Activated T-helper 1 cell treated with anti-CD3 and anti-CD28 coated beads, Interleukin-12 subunit alpha, Interleukin-12 subunit beta, Interleukin-2, Interleukin-4 antibody, amounts not matched to agents 30 ng/mL and 10 ng/mL and 1 ng/mL, durations not matched to agents 14 hours and 24 hours and 36 hours (primary cell): Measurements from ENCODE around the gene RETREG2. TPM values are rescaled to one million over a fixed set of nuclear protein-coding genes. Genes with fewer than 3 reads are reported as not detected.

Experiments
- DNase-seq: peaks from one replicate; pipeline ENCODE4 v3.0.0; 2021; ENCODE audit warnings: low spot score
- H3K27ac Mint-ChIP-seq: one replicate; pipeline ENCODE4 v1.8.0; 2021; ENCODE audit warnings: mild to moderate bottlenecking, mixed read lengths
- H3K27me3 Mint-ChIP-seq: one replicate; pipeline ENCODE4 v1.8.0; 2022; ENCODE audit warnings: mild to moderate bottlenecking, moderate library complexity, mixed read lengths; ENCODE audit not compliant: insufficient read depth
- H3K36me3 Mint-ChIP-seq: one replicate; pipeline ENCODE4 v1.8.0; 2021; ENCODE audit warnings: low read depth, mixed read lengths
- H3K4me1 Mint-ChIP-seq: one replicate; pipeline ENCODE4 v1.8.0; 2021; ENCODE audit warnings: low read depth, mixed read lengths
- H3K4me3 Mint-ChIP-seq: one replicate; pipeline ENCODE4 v1.8.0; 2021; ENCODE audit warnings: mild to moderate bottlenecking, moderate library complexity, mixed read lengths
- H3K9me3 Mint-ChIP-seq: one replicate; pipeline ENCODE4 v1.8.0; 2021; ENCODE audit warnings: mixed read lengths
- intact Hi-C: fragments of 100-400 bp; cut with micrococcal nuclease; formaldehyde crosslinking; loops from one replicate; pipeline ENCODE4 v1.15.1; 2024
- total RNA-seq: library from RNA; stranded (reverse); gene quantifications from 2 replicates; pipeline ENCODE4 v1.2.3, GENCODE V29; 2022

Gene RETREG2
- total RNA-seq, 1 donor from 2014 or later, result 61.5 TPM

DNA sequence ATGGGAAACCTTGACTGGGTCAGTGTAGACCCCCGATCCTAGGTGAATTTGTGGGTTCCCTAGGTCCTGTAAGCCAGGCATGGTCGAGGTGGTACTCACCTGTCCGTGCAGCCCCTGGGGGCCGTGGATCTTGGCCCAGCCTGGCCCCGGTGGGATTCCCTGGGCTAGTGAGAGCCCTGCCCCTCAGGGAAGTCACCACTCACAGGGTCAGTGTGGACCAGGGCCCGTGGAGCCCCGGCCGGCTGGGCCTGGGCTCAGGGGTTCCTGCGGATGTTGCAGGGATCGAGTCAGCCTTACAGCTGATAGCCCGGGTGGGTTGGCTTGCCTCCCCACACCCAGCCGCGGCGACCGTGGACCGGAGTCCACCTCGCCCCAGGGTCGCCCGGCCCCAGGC lies 50.8 kb downstream of the RETREG2 start:
- Mint-ChIP-seq H3K36me3 (peaks cover 42% of the 10 kb centered on the region), H3K9me3 (no peaks in the 10 kb centered on the region), H3K27me3 (no peaks in the 10 kb centered on the region), H3K4me3 (peak overlapping the region; percentile 89), H3K27ac (peak overlapping the region; percentile 68), H3K4me1 (peaks cover 42% of the 10 kb centered on the region)
- intact Hi-C loops, result loop anchor here (1.0 to 2.0 kb wide), 11 partner anchors 11 to 570 kb away; partner anchors contain the start of genes ABCB6, BCS1L, DNAJB2 and GLB1L
- DNase-seq, result no peak

DNA sequence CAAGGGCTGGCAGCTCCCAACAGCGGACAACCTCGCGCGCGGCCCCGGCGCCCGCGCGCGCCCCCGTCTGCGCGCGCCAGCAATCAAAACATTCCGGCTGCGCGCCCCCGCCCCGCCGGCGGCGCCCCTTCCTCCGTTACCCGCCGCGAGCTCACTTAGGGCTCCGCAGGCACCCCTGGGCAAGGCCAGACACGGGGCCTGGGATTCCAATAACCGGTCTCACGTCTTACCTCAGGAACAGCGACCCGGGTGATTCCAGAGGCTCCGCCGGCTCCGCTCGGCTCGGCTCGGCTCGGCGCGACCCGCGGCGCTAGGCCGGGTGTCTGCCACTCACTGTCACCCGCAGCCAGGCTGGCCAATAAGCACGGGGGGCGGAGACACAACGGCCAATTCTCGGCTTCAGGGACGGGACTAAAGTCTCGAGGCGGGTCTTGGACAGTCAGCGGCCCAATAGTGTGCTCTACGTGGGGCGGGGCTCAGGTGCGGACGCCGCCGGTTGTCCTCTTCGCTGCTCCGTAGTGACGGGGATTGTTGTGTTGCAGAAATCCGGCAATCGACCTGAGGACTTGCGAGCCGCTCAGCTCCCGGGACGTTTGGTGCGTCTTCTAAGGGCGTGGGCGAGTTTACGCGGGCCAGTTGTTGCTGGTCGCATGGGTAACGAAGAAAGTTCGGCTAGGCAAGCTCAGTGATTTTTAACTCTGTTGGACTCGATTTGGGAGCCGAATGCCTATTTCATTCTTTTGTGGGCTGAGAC lies 51.4 kb downstream of the RETREG2 start, which contains the start of the genes ANKZF1 and ATG9A:
ANKZF1 (plus strand) TSS at position 502 of the 754 bp plus-strand sequence. CDS start 452 bp downstream, outside the sequence.
ATG9A (minus strand) TSS at position 332 of the 754 bp plus-strand sequence. CDS start 1,612 bp downstream, outside the sequence.
- Mint-ChIP-seq H3K9me3 (no peaks in the 10 kb centered on the region), H3K27ac (peak within 1 kb of the TSS; percentile 99), H3K4me1 (peaks cover 47% of the 10 kb centered on the region), H3K27me3 (no peaks in the 10 kb centered on the region), H3K36me3 (peaks cover 42% of the 10 kb centered on the region), H3K4me3 (peak within 1 kb of the TSS; percentile 97)
- intact Hi-C loops, result loop anchor here (1.0 to 2.0 kb wide), 11 partner anchors 11 to 571 kb away; partner anchors contain the start of genes ABCB6, BCS1L, DNAJB2 and GLB1L
- DNase-seq, result peak; percentile 98

DNA sequence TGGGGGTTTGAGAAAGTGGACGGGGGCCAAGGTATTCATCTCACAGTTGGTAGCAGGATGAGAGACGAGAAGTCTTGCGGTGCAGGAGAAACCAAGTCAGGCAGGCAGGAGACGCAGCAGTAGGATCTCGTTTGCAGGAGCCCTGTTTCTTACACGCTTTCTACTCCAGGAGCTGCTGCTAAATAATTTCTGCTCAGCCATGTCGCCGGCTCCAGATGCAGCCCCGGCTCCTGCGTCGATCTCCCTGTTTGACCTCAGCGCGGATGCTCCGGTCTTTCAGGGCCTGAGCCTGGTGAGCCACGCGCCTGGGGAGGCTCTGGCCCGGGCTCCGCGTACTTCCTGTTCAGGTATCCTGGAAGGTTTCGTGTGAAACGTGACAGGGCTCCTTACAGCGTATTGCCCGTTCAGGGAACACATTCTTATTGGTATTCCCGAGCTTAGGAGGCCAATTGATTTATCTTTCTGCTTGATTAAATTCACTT lies 52.0 kb downstream of the RETREG2 start:
- Mint-ChIP-seq H3K36me3 (peaks cover 40% of the 10 kb centered on the region), H3K27ac (peak overlapping the region; percentile 99), H3K4me3 (peak overlapping the region; percentile 97), H3K4me1 (peaks cover 51% of the 10 kb centered on the region), H3K9me3 (no peaks in the 10 kb centered on the region), H3K27me3 (no peaks in the 10 kb centered on the region)
- peak; percentile 46 for DNase-seq
- intact Hi-C loops, result no loop called here

DNA sequence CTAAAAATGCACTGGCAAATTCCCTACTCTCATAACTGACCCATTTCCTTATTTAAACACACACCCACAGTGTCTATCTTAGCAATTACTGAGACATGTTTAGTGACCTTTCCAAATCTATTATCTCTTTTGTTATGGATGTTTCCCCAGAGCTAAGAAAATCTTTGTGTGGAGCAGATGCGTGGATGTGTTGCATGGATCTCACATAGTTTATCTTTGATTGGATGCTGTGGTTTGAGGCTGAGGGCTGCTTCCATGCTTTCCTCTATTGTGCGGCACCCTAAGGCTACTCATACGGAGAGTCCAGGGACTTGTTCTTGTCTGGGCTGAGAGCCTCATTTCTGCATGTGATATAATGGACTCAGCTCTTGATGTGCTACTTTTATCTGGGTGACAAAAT lies 56.3 kb downstream of the RETREG2 start:
- no peak for DNase-seq
- Mint-ChIP-seq H3K36me3 (peaks cover 52% of the 10 kb centered on the region), H3K9me3 (no peaks in the 10 kb centered on the region), H3K27me3 (no peaks in the 10 kb centered on the region), H3K4me1 (peaks cover 39% of the 10 kb centered on the region), H3K4me3 (no peak overlapping the region), H3K27ac (no peak overlapping the region)
- intact Hi-C loops, result no loop called here

Other genes with a start within 250 kb of the RETREG2 start
- not detected in 2 replicates for gene CDK5R2, start 218.6 kb upstream of the RETREG2 start, total RNA-seq
- not detected in 2 replicates for gene FEV, start 193.1 kb upstream of the RETREG2 start, total RNA-seq
- gene CRYBA2, start 184.9 kb upstream of the RETREG2 start, total RNA-seq, result 0.36 TPM in 1 of 2 replicates, not detected in the other
- gene CFAP65, start 136.8 kb upstream of the RETREG2 start, total RNA-seq, result not detected in 2 replicates
- gene IHH, start 117.4 kb upstream of the RETREG2 start, total RNA-seq, result not detected in 2 replicates
- gene NHEJ1, start 17.5 kb upstream of the RETREG2 start, total RNA-seq, result 18.1 and 20.7 TPM in 2 replicates
- 1.8 and 1.9 TPM in 2 replicates for gene SLC23A3, start 8.2 kb upstream of the RETREG2 start, total RNA-seq
- 69.8 and 72.2 TPM in 2 replicates for gene CNPPD1, start 1.4 kb upstream of the RETREG2 start, total RNA-seq
- gene ZFAND2B, start 28.5 kb downstream of the RETREG2 start, total RNA-seq, result 35.0 and 41.3 TPM in 2 replicates
- gene ABCB6, start 40.7 kb downstream of the RETREG2 start, total RNA-seq, result 31.9 and 32.9 TPM in 2 replicates
- 55.3 and 57.0 TPM in 2 replicates for gene ATG9A, start 51.4 kb downstream of the RETREG2 start, total RNA-seq
- gene ANKZF1, start 51.5 kb downstream of the RETREG2 start, total RNA-seq, result 112 and 117 TPM in 2 replicates
- gene GLB1L, start 67.2 kb downstream of the RETREG2 start, total RNA-seq, result 4.6 and 4.9 TPM in 2 replicates
- 30.1 and 30.6 TPM in 2 replicates for gene STK16, start 67.2 kb downstream of the RETREG2 start, total RNA-seq
- gene TUBA4B, start 75.0 kb downstream of the RETREG2 start, total RNA-seq, result not detected in 2 replicates
- gene TUBA4A, start 75.6 kb downstream of the RETREG2 start, total RNA-seq, result 211 and 217 TPM in 2 replicates
- 40.8 and 45.3 TPM in 2 replicates for gene DNAJB2, start 101.1 kb downstream of the RETREG2 start, total RNA-seq
- 0.23 TPM in 1 of 2 replicates, not detected in the other for gene PTPRN, start 131.1 kb downstream of the RETREG2 start, total RNA-seq
- gene RESP18, start 154.5 kb downstream of the RETREG2 start, total RNA-seq, result not detected in 2 replicates
- gene DNPEP, start 209.6 kb downstream of the RETREG2 start, total RNA-seq, result 124 and 128 TPM in 2 replicates
- gene DES, start 240.1 kb downstream of the RETREG2 start, total RNA-seq, result not detected in 2 replicates